IPS-18c (cell line): ENCODE data around the gene CACNA1B.

ENCODE experiments used
- H3K4me3 ChIP-seq: 2 replicates; pipeline ENCODE4 v1.7.0; 2013; ENCODE audit warnings: low read depth, mild to moderate bottlenecking, low read length, moderate library complexity; ENCODE audit not compliant: insufficient read depth
- H3K9me3 ChIP-seq: one replicate; pipeline ENCODE4 v1.6.1; 2013; ENCODE audit warnings: mild to moderate bottlenecking, low read length, moderate library complexity; ENCODE audit not compliant: control insufficient read depth, insufficient read depth

Gene CACNA1B

DNA sequence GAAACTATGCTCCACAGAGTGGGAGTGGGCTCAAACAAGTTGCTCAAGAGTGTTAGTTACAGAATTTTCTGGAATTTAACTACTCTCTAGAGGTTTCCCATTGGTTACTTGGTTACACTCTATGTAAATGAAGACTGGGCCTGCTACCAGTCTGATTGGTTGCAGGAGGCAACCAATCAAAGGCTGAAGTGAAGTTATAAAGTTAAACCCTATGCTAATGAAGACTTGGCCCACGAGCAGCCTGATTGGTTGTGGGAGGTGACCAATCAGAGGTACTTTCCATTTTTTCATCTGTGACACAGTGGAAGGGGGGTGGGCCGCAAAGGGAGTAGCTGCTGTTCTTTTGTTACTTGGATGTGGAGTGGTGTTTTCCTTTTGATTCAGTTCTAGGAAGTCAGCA lies 69.4 kb downstream of the CACNA1B start:
- H3K9me3 ChIP-seq: peaks cover 16% of the 10 kb centered on the region
- no peak overlapping the region; the same call in 1 of the 2 replicates for H3K4me3 ChIP-seq

DNA sequence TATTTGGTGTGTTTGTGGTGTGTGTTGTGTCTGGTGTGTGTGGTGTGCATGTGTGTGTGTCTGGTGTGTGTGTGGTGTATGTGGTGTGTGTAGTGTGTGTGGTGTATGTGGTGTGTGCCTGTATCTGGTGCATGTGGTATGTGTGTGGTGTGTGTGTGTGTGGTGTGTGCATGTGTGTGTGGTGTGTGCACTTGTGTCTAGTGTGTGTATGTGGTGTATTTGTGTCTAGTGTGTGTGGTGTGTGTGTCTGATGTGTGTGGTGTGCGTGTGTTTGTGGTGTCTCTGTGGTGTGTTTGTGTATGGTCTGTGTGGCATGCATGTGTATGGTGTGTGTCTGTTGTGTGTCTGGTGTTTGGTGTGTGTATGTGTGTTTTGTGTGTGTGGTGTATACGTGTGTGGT lies 71.1 kb downstream of the CACNA1B start:
- peaks cover 16% of the 10 kb centered on the region for H3K9me3 ChIP-seq
- H3K4me3 ChIP-seq: no peak overlapping the region

DNA sequence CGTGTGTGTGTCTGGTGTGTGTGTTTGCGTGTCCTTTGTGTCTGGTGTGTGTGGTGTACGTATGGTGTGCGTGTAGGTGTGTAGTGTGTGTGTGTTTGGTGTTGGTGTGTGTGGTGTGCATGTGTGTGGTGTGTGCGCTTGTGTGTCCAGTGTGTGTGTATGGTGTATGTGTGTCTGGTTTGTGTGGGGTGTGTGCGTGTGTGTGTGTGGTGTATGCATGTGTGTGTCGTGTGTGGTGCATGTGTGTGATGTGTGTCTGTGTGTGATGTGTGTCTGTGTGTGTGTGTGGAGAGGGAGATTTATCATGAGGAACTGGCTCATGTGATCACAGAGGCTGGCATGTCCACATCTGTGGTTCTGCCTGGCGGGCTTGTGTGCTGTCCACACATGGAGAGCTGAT lies 71.7 kb downstream of the CACNA1B start:
- Histone ChIP-seq H3K4me3 (no peak overlapping the region), H3K9me3 (peaks cover 16% of the 10 kb centered on the region)

DNA sequence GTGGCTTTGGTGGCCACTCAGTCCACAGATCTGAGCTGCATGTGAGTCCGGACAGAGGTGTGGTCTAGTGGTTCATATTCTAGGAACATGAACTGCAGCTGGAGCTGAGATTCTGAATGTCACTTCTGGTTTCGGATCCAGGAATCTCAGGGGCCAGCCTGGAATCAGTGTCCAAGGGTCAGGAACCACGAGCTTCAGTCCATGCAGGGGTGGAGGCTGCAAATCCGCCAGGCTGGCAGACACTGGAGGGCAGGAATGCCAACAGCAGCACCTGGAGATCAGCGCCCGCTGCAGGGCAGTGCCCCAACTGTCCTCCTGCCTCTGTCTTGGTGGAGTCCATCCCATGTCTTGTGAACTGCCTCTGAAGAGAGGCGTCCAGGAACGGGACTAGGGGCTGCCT lies 73.5 kb downstream of the CACNA1B start:
- Histone ChIP-seq H3K9me3 (peaks cover 6% of the 10 kb centered on the region), H3K4me3 (no peak overlapping the region)

DNA sequence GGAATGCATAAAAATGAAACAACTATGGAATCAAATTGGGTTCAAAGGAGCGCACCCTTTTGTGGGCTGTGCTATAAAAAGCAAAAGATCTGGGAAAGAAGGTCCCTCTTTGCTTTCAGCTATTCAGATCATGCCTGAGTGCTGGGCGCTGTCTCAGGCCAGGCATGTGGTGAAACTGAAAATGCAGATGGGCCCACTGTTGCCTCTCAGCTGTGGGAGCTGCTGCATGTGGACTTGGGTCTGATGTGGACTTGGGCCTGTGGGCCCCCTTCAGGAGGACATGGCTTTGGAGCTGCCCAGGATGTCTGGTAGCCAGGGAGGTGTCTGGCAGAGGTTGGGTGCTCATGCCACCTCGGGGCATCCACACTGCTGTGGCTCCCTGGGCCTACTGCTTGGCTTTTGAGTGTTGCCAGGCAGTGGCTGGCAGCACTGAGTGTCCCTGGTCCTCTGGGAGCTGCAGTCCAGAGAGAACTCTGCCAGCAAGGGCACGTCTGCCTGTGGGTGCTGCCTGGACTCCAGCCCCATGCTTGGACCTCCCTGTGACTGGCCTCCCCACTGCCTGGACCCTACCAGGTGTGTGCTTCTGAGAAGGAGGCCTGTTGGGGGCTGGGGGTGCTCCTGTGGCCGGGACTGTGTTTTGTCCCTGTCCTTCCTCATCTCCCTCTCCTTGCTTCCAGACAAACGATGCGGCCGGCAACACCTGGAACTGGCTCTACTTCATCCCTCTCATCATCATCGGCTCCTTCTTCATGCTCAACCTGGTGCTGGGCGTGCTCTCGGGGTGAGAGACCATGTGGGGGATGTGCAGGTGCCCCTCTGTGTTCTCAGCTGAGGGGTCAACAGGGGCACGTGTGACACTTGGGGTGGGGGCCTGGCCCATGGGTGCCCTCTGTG lies 74.3 kb downstream of the CACNA1B start:
- Histone ChIP-seq H3K9me3 (peaks cover 2% of the 10 kb centered on the region), H3K4me3 (no peak overlapping the region)

DNA sequence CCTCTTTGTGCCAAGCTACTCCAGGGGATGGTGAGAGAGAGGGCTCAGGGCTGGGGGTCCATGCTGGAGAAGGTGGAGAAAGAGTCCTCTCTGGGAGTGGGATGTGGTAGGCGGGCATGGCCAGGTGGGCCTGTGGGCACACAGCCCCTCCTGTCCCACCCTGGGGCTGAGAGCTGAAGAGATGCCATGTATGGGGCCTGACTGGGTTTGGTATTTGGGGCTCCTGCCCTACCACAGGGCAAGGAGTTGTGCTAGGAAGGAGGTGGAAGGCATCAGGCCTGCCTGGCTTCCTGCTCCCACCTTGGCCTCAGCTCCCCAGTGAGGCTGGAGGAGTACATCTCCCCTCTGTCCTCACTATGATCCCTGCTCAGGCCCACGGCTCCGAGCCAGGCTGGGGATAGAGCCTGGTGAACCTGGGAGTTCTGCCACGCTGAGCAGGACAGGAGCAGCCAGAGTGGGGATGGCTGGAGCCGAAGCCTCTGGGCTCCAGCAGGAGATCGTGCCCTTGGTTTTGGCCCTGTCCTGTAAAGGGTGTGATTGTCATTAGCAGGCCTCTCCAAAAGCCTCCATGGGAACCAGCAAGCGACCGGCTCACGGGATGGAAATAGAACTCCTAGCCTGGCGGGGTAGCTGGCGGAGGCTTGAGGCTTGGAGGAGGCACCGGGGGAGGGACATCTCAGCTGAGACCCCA lies 75.5 kb downstream of the CACNA1B start:
- Histone ChIP-seq H3K4me3 (no peak overlapping the region), H3K9me3 (no peaks in the 10 kb centered on the region)

DNA sequence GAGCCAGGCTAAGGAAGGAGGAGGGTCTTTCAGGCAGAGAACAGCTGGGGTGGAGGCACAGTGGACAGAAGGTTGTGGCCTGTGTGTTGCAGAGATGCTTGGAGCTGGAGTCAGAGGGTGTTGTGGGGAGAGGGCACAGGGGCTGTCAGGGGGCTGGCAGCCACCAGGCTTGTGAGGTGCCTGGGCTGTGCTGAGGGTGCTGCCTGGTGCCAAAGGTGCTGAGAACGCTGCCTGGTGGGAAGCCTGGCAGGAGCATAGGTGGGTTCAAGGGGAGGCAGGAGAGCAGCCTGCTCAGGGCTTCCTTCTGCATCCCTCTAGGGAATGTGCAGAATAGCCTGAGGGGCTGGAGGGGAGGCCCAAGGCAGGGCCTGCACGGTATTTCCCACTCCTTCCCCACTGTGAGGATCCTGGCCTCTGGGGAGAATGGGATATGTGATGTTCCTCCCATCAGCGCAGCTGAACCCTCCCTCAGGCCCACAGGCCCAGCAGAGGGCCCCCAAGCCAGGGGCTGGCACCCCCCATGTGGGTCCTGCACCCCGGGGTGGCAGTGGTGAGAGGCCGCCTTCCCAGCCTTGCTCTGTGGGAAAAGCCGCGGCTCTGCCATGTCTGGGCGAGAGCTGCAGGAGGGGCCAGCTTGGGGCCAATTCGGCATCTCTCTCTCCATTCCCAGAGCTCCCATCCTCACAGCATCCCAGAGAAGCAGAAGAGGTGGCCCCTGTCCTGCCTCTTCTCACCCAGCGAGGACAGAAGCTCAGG lies 76.3 kb downstream of the CACNA1B start:
- no peaks in the 10 kb centered on the region for H3K9me3 ChIP-seq
- no peak overlapping the region for H3K4me3 ChIP-seq

DNA sequence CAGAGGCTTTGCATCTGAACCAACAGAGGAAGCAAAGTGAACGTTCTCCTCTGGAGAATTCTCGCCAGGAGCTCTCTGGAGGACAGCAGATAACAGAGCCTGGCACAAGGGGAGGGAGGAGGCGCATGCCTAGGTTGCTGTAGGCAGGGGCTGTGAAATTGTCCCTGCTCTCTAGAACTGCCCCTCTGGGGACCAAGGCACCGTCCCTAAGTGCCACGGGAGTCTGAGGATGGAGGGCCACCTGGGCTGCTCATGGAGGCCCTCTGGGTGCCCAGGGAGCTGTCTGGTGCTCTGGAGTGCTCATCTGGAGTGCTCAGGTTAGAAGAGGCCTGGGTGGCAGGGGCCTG lies 77.6 kb downstream of the CACNA1B start:
- H3K9me3 ChIP-seq: no peaks in the 10 kb centered on the region

DNA sequence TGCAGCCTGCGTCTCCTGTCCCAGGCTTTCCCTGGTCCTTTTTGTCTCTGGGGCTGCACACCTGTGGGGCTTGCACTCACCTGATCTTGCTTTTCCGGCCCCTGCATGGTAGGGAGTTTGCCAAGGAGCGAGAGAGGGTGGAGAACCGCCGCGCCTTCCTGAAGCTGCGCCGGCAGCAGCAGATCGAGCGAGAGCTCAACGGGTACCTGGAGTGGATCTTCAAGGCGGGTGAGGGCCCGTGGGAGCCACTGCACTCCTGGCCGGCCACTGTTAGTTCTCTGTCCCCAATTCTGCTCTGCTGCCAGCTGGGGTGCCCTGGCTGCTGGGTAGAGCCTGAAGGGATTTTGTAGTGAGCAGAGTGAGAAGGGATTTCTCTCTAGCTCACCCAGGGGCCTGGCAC lies 78.0 kb downstream of the CACNA1B start:
- Histone ChIP-seq H3K4me3 (no peak overlapping the region), H3K9me3 (no peaks in the 10 kb centered on the region)

More for the DNA sequence above, 77.6 kb downstream of the CACNA1B start:
- H3K4me3 ChIP-seq: no peak overlapping the region

DNA sequence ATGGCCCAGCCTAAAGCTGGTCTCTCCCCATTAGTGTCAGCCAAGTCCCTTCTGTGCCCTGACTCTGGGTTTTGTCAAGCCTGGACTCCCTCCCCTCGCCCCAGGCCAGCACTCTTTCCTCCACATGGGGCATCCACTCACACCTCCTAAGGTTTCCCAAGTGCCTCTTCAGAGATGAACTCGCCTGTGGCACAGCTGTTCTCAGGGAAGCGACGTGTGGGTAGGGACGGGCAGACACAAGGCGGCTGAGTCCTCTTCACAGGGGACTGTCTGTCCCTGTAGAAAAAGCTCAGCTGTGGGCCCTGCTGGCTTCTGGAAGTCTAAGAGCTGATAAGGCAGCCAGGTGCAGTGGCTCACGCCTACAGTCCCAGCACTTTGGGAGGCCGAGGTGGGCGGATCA lies 78.5 kb downstream of the CACNA1B start:
- H3K4me3 ChIP-seq: no peak overlapping the region
- H3K9me3 ChIP-seq: no peaks in the 10 kb centered on the region

DNA sequence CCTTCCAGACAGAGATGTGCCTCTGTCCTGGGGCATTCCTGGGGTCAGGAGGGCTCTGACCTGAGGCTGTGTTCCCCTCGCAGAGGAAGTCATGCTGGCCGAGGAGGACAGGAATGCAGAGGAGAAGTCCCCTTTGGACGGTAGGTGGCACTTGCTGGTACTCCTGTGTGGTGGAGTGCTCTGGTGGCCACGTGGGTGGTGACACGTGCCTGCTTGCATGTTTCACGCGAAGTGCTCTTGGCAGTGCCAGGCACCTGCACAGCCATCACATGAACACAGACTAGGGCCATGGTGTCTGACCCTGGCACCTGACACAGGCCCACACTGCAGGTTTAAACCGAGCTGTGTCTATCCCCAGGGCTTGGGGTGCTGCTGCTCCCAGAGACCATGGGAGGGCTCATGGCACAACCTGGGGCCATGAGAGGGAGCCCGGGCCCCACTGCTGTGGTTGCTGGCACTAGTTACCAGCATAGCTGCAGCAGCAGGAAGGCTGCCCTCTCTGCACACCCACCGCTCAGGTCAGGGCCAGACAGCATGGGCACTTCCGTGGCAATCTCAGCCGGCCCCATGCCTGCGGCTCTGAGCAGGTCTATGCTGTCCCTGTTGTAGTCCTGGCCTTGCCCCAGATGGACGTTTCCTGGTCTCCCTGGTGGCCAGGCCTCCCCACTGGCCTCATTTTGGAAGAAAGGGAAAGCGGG lies 79.3 kb downstream of the CACNA1B start:
- no peak overlapping the region for H3K4me3 ChIP-seq
- H3K9me3 ChIP-seq: no peaks in the 10 kb centered on the region

DNA sequence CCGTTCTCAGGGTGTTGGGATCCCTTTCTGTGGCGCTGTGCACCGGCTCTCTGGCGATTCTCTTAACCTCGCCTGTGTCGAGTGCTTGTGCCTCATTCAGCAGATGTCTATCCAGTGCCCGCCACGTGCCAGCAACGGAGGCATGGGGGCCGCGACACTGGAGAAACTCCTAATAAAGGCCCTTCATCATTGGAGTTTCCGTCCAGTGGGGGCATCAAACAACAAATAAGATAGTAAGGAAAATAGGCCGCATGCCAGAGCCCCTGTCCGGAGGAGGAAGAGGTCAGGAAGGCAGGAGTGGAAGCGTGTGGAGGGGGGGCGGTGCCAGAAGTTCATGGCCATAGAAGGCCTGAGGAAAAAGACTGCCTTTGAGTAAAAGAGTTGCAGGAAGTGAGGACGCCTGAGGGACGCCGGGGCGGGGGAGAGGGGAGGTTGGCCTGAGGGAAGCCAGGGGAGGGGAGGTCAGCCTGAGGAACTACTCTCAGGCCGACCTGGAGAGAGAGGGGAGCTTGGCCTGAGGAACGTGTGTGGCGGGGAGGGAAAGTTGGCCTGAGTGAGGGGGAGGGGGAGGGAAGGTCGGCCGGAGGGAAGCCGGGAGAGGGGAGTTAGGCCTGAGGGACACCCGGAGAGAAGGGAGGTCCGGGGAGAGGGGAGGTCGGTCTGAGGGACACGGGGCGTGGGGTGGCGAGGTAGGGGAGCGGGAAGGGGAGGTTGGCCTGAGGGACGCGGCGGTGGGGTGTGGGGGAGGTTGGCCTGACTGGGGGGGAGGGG lies 82.2 kb downstream of the CACNA1B start:
- no peak overlapping the region for H3K4me3 ChIP-seq

DNA sequence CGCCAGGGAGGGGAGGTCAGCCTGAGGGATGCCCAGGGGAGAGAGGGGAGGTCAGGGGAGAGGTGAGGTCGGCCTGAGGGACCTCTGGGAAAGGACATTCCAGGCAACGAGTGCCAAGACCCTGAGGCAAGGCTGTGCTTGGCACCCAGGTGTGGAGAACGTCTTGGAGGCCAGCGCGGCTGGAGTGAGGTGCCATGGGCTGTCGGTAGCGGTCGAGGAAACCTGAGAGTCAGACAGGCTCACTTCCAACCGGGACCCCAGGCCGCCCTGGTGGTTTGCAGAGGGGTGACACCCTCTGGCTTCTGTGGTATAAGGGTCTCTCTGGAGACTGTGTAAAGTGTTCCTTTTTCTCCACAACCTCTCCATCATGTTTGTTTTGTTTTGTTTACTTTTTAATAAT lies 82.9 kb downstream of the CACNA1B start:
- no peaks in the 10 kb centered on the region for H3K9me3 ChIP-seq
- H3K4me3 ChIP-seq: no peak overlapping the region

More for the DNA sequence above, 82.2 kb downstream of the CACNA1B start:
- no peaks in the 10 kb centered on the region for H3K9me3 ChIP-seq

DNA sequence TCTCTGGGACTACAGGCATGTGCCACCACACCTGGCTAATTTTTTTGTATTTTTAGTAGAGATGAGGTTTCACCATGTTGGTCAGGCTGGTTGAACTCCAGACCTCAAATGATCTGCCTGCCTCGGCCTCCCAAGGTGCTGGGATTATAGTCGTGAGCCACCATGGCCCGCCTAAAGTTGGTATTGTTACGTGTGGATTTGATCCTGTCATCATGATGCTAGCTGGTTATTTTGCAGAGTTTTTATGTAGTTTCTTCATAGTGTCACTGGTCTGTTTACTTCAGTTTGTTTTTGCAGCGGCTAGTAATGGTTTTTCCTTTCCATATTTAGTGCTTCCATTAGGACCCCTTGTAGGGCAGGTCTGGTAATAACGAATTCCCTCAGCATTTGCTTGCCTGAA lies 85.9 kb downstream of the CACNA1B start:
- no peak overlapping the region for H3K4me3 ChIP-seq
- no peaks in the 10 kb centered on the region for H3K9me3 ChIP-seq

DNA sequence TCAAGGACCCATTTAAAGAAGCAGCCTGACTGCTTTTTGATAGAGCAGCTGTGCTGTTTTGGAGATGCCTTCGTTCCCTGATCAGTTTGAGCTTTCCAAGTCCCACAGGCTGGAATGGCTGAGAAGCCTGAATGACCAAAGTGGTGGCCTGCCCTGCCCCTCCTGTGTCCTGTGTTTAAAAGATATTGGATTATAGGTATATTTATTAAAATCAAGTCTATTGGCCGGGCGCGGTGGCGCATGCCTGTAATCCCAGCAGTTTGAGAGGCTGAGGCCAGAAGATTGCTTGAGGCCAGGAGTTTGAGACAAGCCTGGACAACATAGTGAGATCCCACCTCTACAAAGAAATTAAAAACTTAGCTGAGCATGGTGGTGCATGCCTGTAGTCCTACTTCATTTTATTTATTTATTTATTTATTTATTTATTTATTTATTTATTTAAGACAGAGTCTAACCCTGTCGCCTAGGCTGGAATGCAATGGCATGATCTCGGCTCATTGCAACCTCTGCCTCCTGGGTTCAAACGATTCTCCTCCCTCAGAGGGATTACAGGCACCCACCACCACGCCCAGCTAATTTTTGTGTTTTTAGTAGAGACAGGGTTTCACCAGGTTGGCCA lies 87.7 kb downstream of the CACNA1B start:
- no peak overlapping the region for H3K4me3 ChIP-seq
- H3K9me3 ChIP-seq: no peaks in the 10 kb centered on the region

DNA sequence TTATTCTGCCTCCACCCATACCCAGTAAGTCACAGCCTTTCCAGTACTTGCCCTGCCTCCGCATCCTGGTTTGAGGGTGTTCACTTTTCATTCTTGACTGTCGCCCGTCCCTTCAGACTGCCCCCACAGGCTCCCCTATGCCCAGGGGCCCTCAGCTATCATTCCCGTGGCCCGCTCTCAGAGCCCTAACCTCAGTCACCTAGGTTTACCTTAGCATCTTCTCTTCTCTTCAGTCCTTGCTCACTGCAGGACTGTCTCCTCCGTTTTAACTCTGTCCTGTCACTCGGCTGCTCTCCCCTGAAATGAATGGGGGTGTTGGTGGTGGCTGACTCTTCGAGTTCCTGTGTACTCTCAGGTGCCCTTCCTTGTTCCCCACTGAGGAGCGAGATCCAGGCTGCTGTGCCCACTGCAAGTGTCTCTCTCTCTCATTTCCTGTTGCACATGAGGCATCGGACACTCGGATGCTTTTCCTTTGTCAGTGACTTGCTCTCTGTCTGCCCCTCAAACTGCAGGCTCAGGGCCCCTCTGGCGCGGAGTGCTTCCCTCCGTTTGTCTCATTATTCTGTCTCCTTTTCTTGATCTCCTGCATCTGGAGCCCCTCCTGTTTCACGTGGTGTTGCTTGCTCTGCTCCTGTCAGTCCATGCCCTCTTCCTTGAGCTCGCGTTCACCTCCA lies 89.8 kb downstream of the CACNA1B start:
- no peak overlapping the region for H3K4me3 ChIP-seq
- no peaks in the 10 kb centered on the region for H3K9me3 ChIP-seq
